GM23338 (cell line): ENCODE results near the gene ZNF605. TPM values are rescaled to one million over a fixed set of nuclear protein-coding genes. Genes with fewer than 3 reads are reported as not detected.

Experiments
- ATAC-seq: fragments of 200-7000 bp; cut with Tn5 transposase; 3 replicates; pipeline ENCODE4 v1.9.1; 2020
- DNase-seq: peaks from one replicate; pipeline ENCODE4 v3.0.0-alpha.2; 2015; ENCODE audit warnings: low spot score
- H2AFZ ChIP-seq: fragments of 200-600 bp; sonication (generic); 2 replicates; pipeline ENCODE4 v1.8.0; 2016; ENCODE audit warnings: antibody characterized with exemption, mild to moderate bottlenecking, moderate library complexity
- H3F3A ChIP-seq: fragments of 200-600 bp; sonication (generic); replicated peaks from 2 replicates; pipeline ENCODE4 v1.8.0; 2017; ENCODE audit warnings: antibody characterized with exemption, mixed run types, low read depth
- H3K27ac ChIP-seq: fragments of 200-600 bp; sonication (generic); 2 replicates; pipeline ENCODE4 v1.6.1; 2016; ENCODE audit warnings: low read depth
- H3K27me3 ChIP-seq: fragments of 200-600 bp; sonication (generic); 2 replicates; pipeline ENCODE4 v1.8.0; 2016; ENCODE audit warnings: mild to moderate bottlenecking, mixed run types, moderate library complexity; ENCODE audit not compliant: insufficient read depth
- H3K36me3 ChIP-seq: fragments of 200-600 bp; sonication (generic); 2 replicates; pipeline ENCODE4 v1.8.0; 2016; ENCODE audit warnings: mild to moderate bottlenecking; ENCODE audit not compliant: insufficient read depth
- H3K4me1 ChIP-seq: fragments of 200-600 bp; sonication (generic); 2 replicates; pipeline ENCODE4 v1.8.0; 2016; ENCODE audit warnings: mild to moderate bottlenecking, moderate library complexity; ENCODE audit not compliant: insufficient read depth
- H3K4me2 ChIP-seq: fragments of 200-600 bp; sonication (generic); 2 replicates; pipeline ENCODE4 v1.7.1; 2017; ENCODE audit warnings: mixed run types
- H3K4me3 ChIP-seq: fragments of 200-600 bp; sonication (generic); 2 replicates; pipeline ENCODE4 v1.6.1; 2016; ENCODE audit warnings: mixed run types
- H3K79me2 ChIP-seq: fragments of 200-600 bp; sonication (generic); replicated peaks from 2 replicates; pipeline ENCODE4 v1.8.0; 2017; ENCODE audit warnings: mild to moderate bottlenecking; ENCODE audit not compliant: insufficient read depth
- H3K9me2 ChIP-seq: fragments of 200-600 bp; sonication (generic); 2 replicates; pipeline ENCODE4 v1.8.0; 2017; ENCODE audit not compliant: insufficient read depth
- H4K20me1 ChIP-seq: fragments of 200-600 bp; sonication (generic); replicated peaks from 2 replicates; pipeline ENCODE4 v1.8.0; 2017; ENCODE audit warnings: mild to moderate bottlenecking; ENCODE audit not compliant: insufficient read depth
- H3K27ac Mint-ChIP-seq: 2 replicates; pipeline ENCODE4 v1.8.0; 2020; ENCODE audit warnings: inconsistent platforms, mild to moderate bottlenecking, moderate library complexity, mixed read lengths
- H3K27me3 Mint-ChIP-seq: 3 replicates; pipeline ENCODE4 v1.8.0; 2022; ENCODE audit warnings: low read depth, mild to moderate bottlenecking, moderate library complexity, mixed read lengths, inconsistent platforms; ENCODE audit not compliant: insufficient read depth, poor library complexity
- H3K36me3 Mint-ChIP-seq: 3 replicates; pipeline ENCODE4 v1.8.0; 2021; ENCODE audit warnings: low read depth, mild to moderate bottlenecking, inconsistent platforms, moderate library complexity, mixed read lengths
- H3K4me1 Mint-ChIP-seq: 3 replicates; pipeline ENCODE4 v1.8.0; 2020; ENCODE audit warnings: mild to moderate bottlenecking, inconsistent platforms, mixed read lengths
- H3K4me3 Mint-ChIP-seq: 3 replicates; pipeline ENCODE4 v1.8.0; 2021; ENCODE audit warnings: moderate library complexity, mild to moderate bottlenecking, inconsistent platforms, mixed read lengths
- H3K9me3 Mint-ChIP-seq: 3 replicates; pipeline ENCODE4 v1.8.0; 2020; ENCODE audit warnings: moderate library complexity, mild to moderate bottlenecking, inconsistent platforms, mixed read lengths
- CREB1 ChIP-seq: fragments of 250-450 bp; sonication (Bioruptor Pico); IDR thresholded peaks from 2 replicates; pipeline ENCODE4 v1.5.0; 2020; ENCODE audit warnings: low read depth, mild to moderate bottlenecking, moderate library complexity
- CTCF ChIP-seq, 2 experiments: fragments of 200-600 bp in 1 of 2; sonication (generic) in 1 of 2; conservative IDR thresholded peaks; 2 replicates each; pipeline versions ENCODE4 v1.5.1 to v1.6.1; 2016 to 2017; ENCODE audit warnings: antibody characterized with exemption in 2 of 2, low read depth in 2 of 2, mild to moderate bottlenecking in 2 of 2, moderate library complexity in 1 of 2
- ETS1 ChIP-seq: IDR thresholded peaks from 2 replicates; pipeline ENCODE4 v1.6.1; 2016; ENCODE audit warnings: antibody characterized with exemption
- EZH2 ChIP-seq: fragments of 200-600 bp; sonication (generic); IDR thresholded peaks from one replicate; pipeline ENCODE4 v1.8.0; 2017; ENCODE audit warnings: antibody characterized with exemption, mild to moderate bottlenecking, low read depth; ENCODE audit not compliant: unreplicated experiment
- EZH2phosphoT487 ChIP-seq: fragments of 200-600 bp; sonication (generic); IDR thresholded peaks from one replicate; pipeline ENCODE4 v1.8.1; 2018; ENCODE audit warnings: antibody characterized with exemption; ENCODE audit not compliant: unreplicated experiment
- JUNB ChIP-seq: IDR thresholded peaks from one replicate; pipeline ENCODE4 v1.6.1; 2016; ENCODE audit warnings: antibody characterized with exemption; ENCODE audit not compliant: unreplicated experiment
- NANOG ChIP-seq: IDR thresholded peaks from 2 replicates; pipeline ENCODE4 v1.6.1; 2016; ENCODE audit warnings: antibody characterized with exemption, borderline replicate concordance
- POLR2AphosphoS5 ChIP-seq: IDR thresholded peaks from 2 replicates; pipeline ENCODE4 v1.6.1; 2016; ENCODE audit warnings: antibody characterized with exemption, low read depth
- REST ChIP-seq: IDR thresholded peaks from one replicate; pipeline ENCODE4 v1.6.1; 2018; ENCODE audit warnings: antibody characterized with exemption; ENCODE audit not compliant: unreplicated experiment
- STAT1 ChIP-seq: IDR thresholded peaks from one replicate; pipeline ENCODE4 v1.6.1; 2016; ENCODE audit warnings: antibody characterized with exemption; ENCODE audit not compliant: unreplicated experiment
- ZNF114 ChIP-seq: fragments of 250-450 bp; sonication (Bioruptor Pico); IDR thresholded peaks from 2 replicates; pipeline ENCODE4 v1.5.0; 2020; ENCODE audit warnings: mild to moderate bottlenecking, moderate library complexity
- ZNF331 ChIP-seq: fragments of 250-450 bp; sonication (Bioruptor Pico); IDR thresholded peaks from 2 replicates; pipeline ENCODE4 v1.5.0; 2020; ENCODE audit warnings: low read depth, mild to moderate bottlenecking, moderate library complexity
- ZNF462 ChIP-seq: fragments of 250-450 bp; sonication (Bioruptor Pico); IDR thresholded peaks from 2 replicates; pipeline ENCODE4 v1.5.0; 2020; ENCODE audit warnings: mild to moderate bottlenecking, moderate library complexity
- polyA plus RNA-seq: library from polyadenylated mRNA; unstranded; fragments of >200 nt; fragmentation: Nextera tagmentation; extraction: Ambion mirVana; gene quantifications from 2 replicates; pipeline ENCODE4 v1.2.1, GENCODE V29; 2016
- total RNA-seq: library from RNA; depleted of rRNA; stranded (reverse); fragments of >200 nt; shearing (Covaris generic); gene quantifications from 2 replicates; pipeline ENCODE4 v1.2.3, GENCODE V29; 2014

The ZNF605 gene
- total and polyA plus RNA-seq, 2 experiments from 2014 or later = 13.5 to 17.1 TPM

DNA sequence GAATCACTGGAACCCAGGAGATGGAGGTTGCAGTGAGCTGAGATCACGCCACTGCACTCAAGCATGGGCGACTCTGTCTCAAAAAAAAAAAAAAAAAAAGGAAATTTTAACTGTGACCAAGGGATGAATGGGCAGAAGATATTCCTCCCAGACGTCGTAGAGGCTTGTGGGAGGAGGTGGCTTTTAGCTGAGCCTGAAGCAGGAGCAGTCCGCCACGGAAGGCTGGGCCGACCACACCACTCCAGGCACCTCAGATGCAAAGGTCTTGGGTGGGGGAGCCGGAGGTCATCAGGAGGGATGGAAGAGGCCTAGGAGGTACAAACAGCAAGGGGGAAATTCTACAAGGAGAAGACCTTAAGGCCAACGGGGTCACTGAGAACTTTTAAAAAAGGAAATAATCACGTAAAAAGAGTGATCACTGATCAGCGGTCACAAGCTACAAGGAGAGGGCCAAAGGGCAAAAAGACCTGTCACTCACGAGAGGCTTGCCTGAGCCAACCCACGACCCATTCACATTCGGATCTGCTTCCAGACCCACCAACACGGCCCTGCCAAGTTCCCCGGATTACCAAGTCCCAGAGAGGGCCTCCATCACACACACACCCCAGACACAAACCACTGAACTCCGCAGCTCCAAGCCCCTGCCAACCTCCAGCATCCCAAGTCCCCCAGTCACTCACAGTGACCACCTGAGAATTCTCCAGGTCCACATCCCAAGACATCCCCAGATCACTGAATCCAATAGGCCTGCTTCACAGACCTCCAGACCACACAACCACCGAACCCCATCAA is 3.5 kb downstream of the ZNF605 start:
- ATAC-seq (no peak), DNase-seq (no peak)
- Histone ChIP-seq H3K4me3 (no peak overlapping the region), H3K79me2 (peaks cover 32% of the 10 kb centered on the region), H3K9me2 (no peaks in the 10 kb centered on the region), H2AFZ (no peak overlapping the region), H3K36me3 (no peaks in the 10 kb centered on the region), H3K27ac (no peak overlapping the region), H4K20me1 (no peaks in the 10 kb centered on the region), H3K4me1 (peaks cover 5% of the 10 kb centered on the region; the same call in 1 of the 2 replicates), H3K4me2 (no peak overlapping the region), H3F3A (peaks cover 22% of the 10 kb centered on the region), H3K27me3 (no peaks in the 10 kb centered on the region)
- H3K27me3 Mint-ChIP-seq = peaks cover 21% of the 10 kb centered on the region
- H3K9me3 Mint-ChIP-seq = peaks cover 14% of the 10 kb centered on the region
- H3K36me3 Mint-ChIP-seq = peaks cover 63% of the 10 kb centered on the region
- peaks cover 11% of the 10 kb centered on the region for H3K4me1 Mint-ChIP-seq
- no peak overlapping the region for H3K27ac Mint-ChIP-seq
- no peak overlapping the region for H3K4me3 Mint-ChIP-seq
- TF ChIP-seq JUNB (no peak), REST (no peak), ZNF331 (CRISPR knock-in tag) (no peak), CTCF (conservative IDR thresholded peaks at IDR 0.05; ENCODE audit: low read depth in 2 of 2) (no peak), EZH2 (no peak), ZNF114 (CRISPR knock-in tag) (no peak), EZH2phosphoT487 (no peak), NANOG (no peak), ETS1 (no peak), POLR2AphosphoS5 (no peak), ZNF462 (CRISPR knock-in tag) (no peak), STAT1 (no peak), CREB1 (CRISPR knock-in tag) (no peak)
